Transverse colon (tissue), 4 donors: Measurements from ENCODE around the gene ST3GAL3. TPM values are rescaled to one million over a fixed set of nuclear protein-coding genes. Genes with fewer than 3 reads are reported as not detected.
A peak's percentile ranks its signal among the peaks of the same experiment; 100 is the strongest.

Experiments
- DNase-seq: peaks from one replicate; pipeline ENCODE4 v3.0.0-alpha.2; 2019
- H3K27ac ChIP-seq, 4 donors: fragments of 200-600 bp; sonication (generic); 2 replicates each; pipeline ENCODE4 v1.5.1; 2016 to 2018; ENCODE audit warnings: inconsistent platforms in 4 of 4
- H3K27me3 ChIP-seq: fragments of 200-600 bp; sonication (generic); 2 replicates; pipeline ENCODE4 v1.5.1; 2017; ENCODE audit warnings: inconsistent platforms
- H3K36me3 ChIP-seq, 4 donors: fragments of 200-600 bp; sonication (generic); 2 replicates each; pipeline ENCODE4 v1.5.1; 2017 to 2019; ENCODE audit warnings: inconsistent platforms in 4 of 4
- H3K4me1 ChIP-seq, 4 donors: fragments of 200-600 bp; sonication (generic); 2 replicates each; pipeline ENCODE4 v1.5.1; 2017 to 2020; ENCODE audit warnings: inconsistent platforms in 4 of 4
- H3K4me3 ChIP-seq, 4 donors: fragments of 200-600 bp; sonication (generic); 1 replicate in 1 of 4; 2 replicates in 3 of 4; pipeline versions ENCODE4 v1.5.1 to v1.6.1; 2017 to 2019; ENCODE audit warnings: inconsistent platforms in 4 of 4
- H3K9me3 ChIP-seq, 2 donors: fragments of 200-600 bp; sonication (generic); 2 replicates each; pipeline ENCODE4 v1.5.1; 2017 to 2019; ENCODE audit warnings: inconsistent platforms in 2 of 2
- CTCF ChIP-seq, 5 experiments: fragments of 200-600 bp in 3 of 5; fragments of 450-650 bp in 2 of 5; sonication (generic) in 3 of 5; IDR thresholded peaks; 1 replicate in 2 of 5; 2 replicates in 3 of 5; pipeline ENCODE4 v1.5.1; 2016 to 2017; ENCODE audit warnings: antibody characterized with exemption in 5 of 5, inconsistent platforms in 3 of 5, mild to moderate bottlenecking in 2 of 5, moderate library complexity in 1 of 5
- EP300 ChIP-seq: sonication (generic); formaldehyde crosslinking; IDR thresholded peaks from one replicate; pipeline ENCODE4 v1.6.1; 2017; ENCODE audit warnings: antibody characterized with exemption, low read depth
- POLR2A ChIP-seq: fragments of 450-650 bp; IDR thresholded peaks from one replicate; pipeline ENCODE4 v1.6.1; 2016; ENCODE audit warnings: antibody characterized with exemption, mild to moderate bottlenecking, moderate library complexity
- POLR2AphosphoS5 ChIP-seq, 3 donors: sonication (generic); formaldehyde crosslinking; IDR thresholded peaks; one replicate each; pipeline ENCODE4 v1.6.1; 2016; ENCODE audit warnings: antibody characterized with exemption in 3 of 3
- WGBS, 2 donors: methylation state at CpG; one replicate each; pipeline ENCODE4 v1.1.5; 2018; ENCODE audit warnings: low coverage in 1 of 2; 5-methylcytosine and 5-hydroxymethylcytosine counted together
- in situ Hi-C, 4 donors: fragments of 200-750 bp; cut with MboI; loops; one replicate each; pipeline versions ENCODE4 v1.15.0 to v1.15.1; 2017; ENCODE audit warnings: low sequenced_read_pairs in 3 of 4, low pct_ligation_motif_present in 1 of 4, low pct_unique_long_range_greater_than_20kb in 1 of 4
- intact Hi-C: fragments of 100-400 bp; cut with DNase I; formaldehyde crosslinking; loops from one replicate; pipeline ENCODE4 v1.15.1; 2023; ENCODE audit warnings: low total_unique reads
- total RNA-seq, 4 donors: library from RNA; depleted of rRNA; stranded (reverse); fragments of >200 nt; gene quantifications; one replicate each; pipeline ENCODE4 v1.1.0, GENCODE V29; 2016

ST3GAL3 gene
- total RNA-seq, 4 donors from 2014 or later, result 4.8 to 23.9 (median 9.7) TPM

- Histone ChIP-seq H3K36me3 (peaks cover 0 to 60% (median 31%) of the 10 kb centered on the region in 4 donors), H3K9me3 (no peaks in the 10 kb centered on the region), H3K27me3 (no peaks in the 10 kb centered on the region), H3K27ac (no peak overlapping the region), H3K4me3 (no peak overlapping the region), H3K4me1 (peaks cover 0 to 20% (median 6%) of the 10 kb centered on the region in 4 donors)
- in situ Hi-C loops (no loop called here), intact Hi-C loops (no loop called here)
- no peak for DNase-seq
- 98 to 100% methylated on average over 1 to 4 of the region's 4 CpGs for WGBS, 2 donors
- TF ChIP-seq POLR2A, result no peak
- TF ChIP-seq POLR2AphosphoS5 (IDR thresholded peaks at IDR 0.05), result no peak
Observed at GRCh38 chr1:43683560-43683959, 23.8 kb upstream of the ST3GAL3 start.

GRCh38 chr1:43686801-43687200 is 20.5 kb upstream of the ST3GAL3 start:
- H3K4me1 ChIP-seq, result peaks cover 0 to 20% (median 6%) of the 10 kb centered on the region in 4 donors
- no peak overlapping the region for H3K4me3 ChIP-seq
- intact Hi-C loops (no loop called here), in situ Hi-C loops (no loop called here)
- DNase-seq, result no peak
- H3K36me3 ChIP-seq, result peaks cover 2 to 87% (median 41%) of the 10 kb centered on the region in 4 donors
- no peaks in the 10 kb centered on the region for H3K9me3 ChIP-seq
- H3K27me3 ChIP-seq, result no peaks in the 10 kb centered on the region
- WGBS, 2 donors, result 90 to 98% methylated on average over 2 to 3 of the region's 3 CpGs
- H3K27ac ChIP-seq, result peak overlapping the region in 1 of 4 donors; percentile 36
- no peak for TF ChIP-seq POLR2A
- no peak for TF ChIP-seq POLR2AphosphoS5 (IDR thresholded peaks at IDR 0.05)
- TF ChIP-seq CTCF (IDR thresholded peaks at IDR 0.05), result no peak
- TF ChIP-seq EP300, result no peak

DNA sequence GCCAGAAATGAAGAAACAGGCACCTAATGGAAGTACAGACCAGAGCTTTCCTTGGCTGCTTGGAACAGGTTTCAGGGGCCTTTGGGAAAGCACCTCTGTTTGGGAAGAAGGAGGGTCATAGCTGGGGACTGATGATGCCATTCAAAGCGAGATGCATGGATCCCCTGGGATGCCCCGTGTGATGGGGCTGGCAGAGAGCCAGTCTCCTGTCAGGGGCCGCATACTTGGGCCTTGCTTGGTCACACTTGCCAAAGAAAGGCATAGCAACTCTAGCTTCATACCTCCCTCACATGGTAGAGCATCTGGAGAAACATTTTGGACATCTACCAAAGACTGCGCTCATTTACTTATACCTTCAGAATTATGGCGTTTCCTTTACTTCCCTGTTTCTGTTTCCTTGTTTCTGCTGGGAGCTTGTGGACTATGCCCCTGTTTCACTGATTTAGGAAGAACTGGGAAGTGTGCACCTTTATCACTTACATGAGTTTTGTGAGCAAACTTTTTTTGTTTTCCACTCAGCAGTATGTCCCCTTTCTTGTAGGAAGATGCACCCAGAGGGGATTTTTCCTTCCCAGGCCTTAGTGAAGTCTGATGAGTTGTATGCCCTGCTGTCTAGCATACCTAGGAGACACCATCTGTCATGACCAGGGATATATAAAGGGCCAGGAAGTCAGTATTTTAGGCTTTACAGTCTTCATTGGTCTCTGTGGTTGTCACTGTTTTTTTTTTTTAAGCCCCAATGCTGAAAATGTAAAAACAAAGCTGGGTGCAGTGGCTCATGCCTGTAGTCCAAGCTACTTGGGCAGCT is 19.8 kb upstream of the ST3GAL3 start:
- Histone ChIP-seq H3K27ac (peak overlapping the region in 2 of 4 donors; percentile 33 to 36), H3K27me3 (no peaks in the 10 kb centered on the region), H3K36me3 (peaks cover 3 to 88% (median 41%) of the 10 kb centered on the region in 4 donors), H3K9me3 (no peaks in the 10 kb centered on the region), H3K4me3 (no peak overlapping the region), H3K4me1 (peaks cover 0 to 20% (median 6%) of the 10 kb centered on the region in 4 donors)
- intact Hi-C loops, result no loop called here
- no peak for TF ChIP-seq CTCF (IDR thresholded peaks at IDR 0.05)
- TF ChIP-seq EP300, result no peak
- TF ChIP-seq POLR2AphosphoS5 (IDR thresholded peaks at IDR 0.05), result no peak
- TF ChIP-seq POLR2A, result no peak
- 55 to 68% methylated on average over 2 to 5 of the region's 5 CpGs for WGBS, 2 donors
- DNase-seq, result peak; percentile 15
- in situ Hi-C loops, result no loop called here

DNA sequence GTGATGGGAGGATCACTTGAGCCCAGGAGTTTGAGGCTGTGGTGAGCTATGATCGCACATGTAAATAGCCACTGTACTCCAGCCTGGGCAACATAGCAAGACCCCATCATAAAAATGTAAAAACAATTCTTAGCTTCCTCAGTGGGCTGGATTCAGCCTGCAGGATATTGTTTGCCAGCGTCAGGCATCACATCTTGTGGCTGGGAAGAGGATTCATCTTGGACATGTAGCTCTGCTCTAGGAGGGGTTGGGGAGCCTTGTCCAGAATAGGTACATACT is 19.3 kb upstream of the ST3GAL3 start:
- peaks cover 3 to 89% (median 40%) of the 10 kb centered on the region in 4 donors for H3K36me3 ChIP-seq

More for the DNA sequence above, 19.3 kb upstream of the ST3GAL3 start:
- Histone ChIP-seq H3K27ac (peak overlapping the region in 2 of 4 donors; percentile 33 to 36), H3K4me3 (no peak overlapping the region), H3K9me3 (no peaks in the 10 kb centered on the region), H3K4me1 (peaks cover 0 to 20% (median 6%) of the 10 kb centered on the region in 4 donors), H3K27me3 (no peaks in the 10 kb centered on the region)
- DNase-seq, result no peak
- WGBS, 2 donors, result 100% methylated on average over 2 of the region's 2 CpGs; no CpG with 5 or more reads in 1 of the 2 donors
- intact Hi-C loops (no loop called here), in situ Hi-C loops (no loop called here)
- no peak for TF ChIP-seq EP300
- TF ChIP-seq POLR2AphosphoS5 (IDR thresholded peaks at IDR 0.05), result no peak
- TF ChIP-seq CTCF (IDR thresholded peaks at IDR 0.05), result no peak
- TF ChIP-seq POLR2A, result no peak
